GM23338 (cell line): ENCODE measurements around the gene PRDM7. TPM values are rescaled to one million over a fixed set of nuclear protein-coding genes. Genes with fewer than 3 reads are reported as not detected.

Experiments
- ATAC-seq: fragments of 200-7000 bp; cut with Tn5 transposase; 3 replicates; pipeline ENCODE4 v1.9.1; 2020
- DNase-seq: peaks from one replicate; pipeline ENCODE4 v3.0.0-alpha.2; 2015; ENCODE audit warnings: low spot score
- H2AFZ ChIP-seq: fragments of 200-600 bp; sonication (generic); 2 replicates; pipeline ENCODE4 v1.8.0; 2016; ENCODE audit warnings: antibody characterized with exemption, mild to moderate bottlenecking, moderate library complexity
- H3F3A ChIP-seq: fragments of 200-600 bp; sonication (generic); replicated peaks from 2 replicates; pipeline ENCODE4 v1.8.0; 2017; ENCODE audit warnings: antibody characterized with exemption, mixed run types, low read depth
- H3K27ac ChIP-seq: fragments of 200-600 bp; sonication (generic); 2 replicates; pipeline ENCODE4 v1.6.1; 2016; ENCODE audit warnings: low read depth
- H3K27me3 ChIP-seq: fragments of 200-600 bp; sonication (generic); 2 replicates; pipeline ENCODE4 v1.8.0; 2016; ENCODE audit warnings: mild to moderate bottlenecking, mixed run types, moderate library complexity; ENCODE audit not compliant: insufficient read depth
- H3K36me3 ChIP-seq: fragments of 200-600 bp; sonication (generic); 2 replicates; pipeline ENCODE4 v1.8.0; 2016; ENCODE audit warnings: mild to moderate bottlenecking; ENCODE audit not compliant: insufficient read depth
- H3K4me1 ChIP-seq: fragments of 200-600 bp; sonication (generic); 2 replicates; pipeline ENCODE4 v1.8.0; 2016; ENCODE audit warnings: mild to moderate bottlenecking, moderate library complexity; ENCODE audit not compliant: insufficient read depth
- H3K4me2 ChIP-seq: fragments of 200-600 bp; sonication (generic); 2 replicates; pipeline ENCODE4 v1.7.1; 2017; ENCODE audit warnings: mixed run types
- H3K4me3 ChIP-seq: fragments of 200-600 bp; sonication (generic); 2 replicates; pipeline ENCODE4 v1.6.1; 2016; ENCODE audit warnings: mixed run types
- H3K79me2 ChIP-seq: fragments of 200-600 bp; sonication (generic); replicated peaks from 2 replicates; pipeline ENCODE4 v1.8.0; 2017; ENCODE audit warnings: mild to moderate bottlenecking; ENCODE audit not compliant: insufficient read depth
- H3K9me2 ChIP-seq: fragments of 200-600 bp; sonication (generic); 2 replicates; pipeline ENCODE4 v1.8.0; 2017; ENCODE audit not compliant: insufficient read depth
- H4K20me1 ChIP-seq: fragments of 200-600 bp; sonication (generic); replicated peaks from 2 replicates; pipeline ENCODE4 v1.8.0; 2017; ENCODE audit warnings: mild to moderate bottlenecking; ENCODE audit not compliant: insufficient read depth
- H3K27ac Mint-ChIP-seq: 2 replicates; pipeline ENCODE4 v1.8.0; 2020; ENCODE audit warnings: inconsistent platforms, mild to moderate bottlenecking, moderate library complexity, mixed read lengths
- H3K27me3 Mint-ChIP-seq: 3 replicates; pipeline ENCODE4 v1.8.0; 2022; ENCODE audit warnings: low read depth, mild to moderate bottlenecking, moderate library complexity, mixed read lengths, inconsistent platforms; ENCODE audit not compliant: insufficient read depth, poor library complexity
- H3K36me3 Mint-ChIP-seq: 3 replicates; pipeline ENCODE4 v1.8.0; 2021; ENCODE audit warnings: low read depth, mild to moderate bottlenecking, inconsistent platforms, moderate library complexity, mixed read lengths
- H3K4me1 Mint-ChIP-seq: 3 replicates; pipeline ENCODE4 v1.8.0; 2020; ENCODE audit warnings: mild to moderate bottlenecking, inconsistent platforms, mixed read lengths
- H3K4me3 Mint-ChIP-seq: 3 replicates; pipeline ENCODE4 v1.8.0; 2021; ENCODE audit warnings: moderate library complexity, mild to moderate bottlenecking, inconsistent platforms, mixed read lengths
- H3K9me3 Mint-ChIP-seq: 3 replicates; pipeline ENCODE4 v1.8.0; 2020; ENCODE audit warnings: moderate library complexity, mild to moderate bottlenecking, inconsistent platforms, mixed read lengths
- CREB1 ChIP-seq: fragments of 250-450 bp; sonication (Bioruptor Pico); IDR thresholded peaks from 2 replicates; pipeline ENCODE4 v1.5.0; 2020; ENCODE audit warnings: low read depth, mild to moderate bottlenecking, moderate library complexity
- EZH2 ChIP-seq: fragments of 200-600 bp; sonication (generic); IDR thresholded peaks from one replicate; pipeline ENCODE4 v1.8.0; 2017; ENCODE audit warnings: antibody characterized with exemption, mild to moderate bottlenecking, low read depth; ENCODE audit not compliant: unreplicated experiment
- EZH2phosphoT487 ChIP-seq: fragments of 200-600 bp; sonication (generic); IDR thresholded peaks from one replicate; pipeline ENCODE4 v1.8.1; 2018; ENCODE audit warnings: antibody characterized with exemption; ENCODE audit not compliant: unreplicated experiment
- JUNB ChIP-seq: IDR thresholded peaks from one replicate; pipeline ENCODE4 v1.6.1; 2016; ENCODE audit warnings: antibody characterized with exemption; ENCODE audit not compliant: unreplicated experiment
- NANOG ChIP-seq: IDR thresholded peaks from 2 replicates; pipeline ENCODE4 v1.6.1; 2016; ENCODE audit warnings: antibody characterized with exemption, borderline replicate concordance
- POLR2AphosphoS5 ChIP-seq: IDR thresholded peaks from 2 replicates; pipeline ENCODE4 v1.6.1; 2016; ENCODE audit warnings: antibody characterized with exemption, low read depth
- STAT1 ChIP-seq: IDR thresholded peaks from one replicate; pipeline ENCODE4 v1.6.1; 2016; ENCODE audit warnings: antibody characterized with exemption; ENCODE audit not compliant: unreplicated experiment
- ZNF114 ChIP-seq: fragments of 250-450 bp; sonication (Bioruptor Pico); IDR thresholded peaks from 2 replicates; pipeline ENCODE4 v1.5.0; 2020; ENCODE audit warnings: mild to moderate bottlenecking, moderate library complexity
- ZNF331 ChIP-seq: fragments of 250-450 bp; sonication (Bioruptor Pico); IDR thresholded peaks from 2 replicates; pipeline ENCODE4 v1.5.0; 2020; ENCODE audit warnings: low read depth, mild to moderate bottlenecking, moderate library complexity
- polyA plus RNA-seq: library from polyadenylated mRNA; unstranded; fragments of >200 nt; fragmentation: Nextera tagmentation; extraction: Ambion mirVana; gene quantifications from 2 replicates; pipeline ENCODE4 v1.2.1, GENCODE V29; 2016
- total RNA-seq: library from RNA; depleted of rRNA; stranded (reverse); fragments of >200 nt; shearing (Covaris generic); gene quantifications from 2 replicates; pipeline ENCODE4 v1.2.3, GENCODE V29; 2014
- TF ChIP-seq, protein P1 (sequence below), 2 experiments: fragments of 200-600 bp in 1 of 2; sonication (generic) in 1 of 2; conservative IDR thresholded peaks; 2 replicates each; pipeline versions ENCODE4 v1.5.1 to v1.6.1; 2016 to 2017; ENCODE audit warnings: antibody characterized with exemption in 2 of 2, low read depth in 2 of 2, mild to moderate bottlenecking in 2 of 2, moderate library complexity in 1 of 2
- TF ChIP-seq, protein P2 (sequence below): IDR thresholded peaks from one replicate; pipeline ENCODE4 v1.6.1; 2018; ENCODE audit warnings: antibody characterized with exemption; ENCODE audit not compliant: unreplicated experiment
- TF ChIP-seq, protein P3 (sequence below): IDR thresholded peaks from 2 replicates; pipeline ENCODE4 v1.6.1; 2016; ENCODE audit warnings: antibody characterized with exemption
- TF ChIP-seq, protein P4 (sequence below): fragments of 250-450 bp; sonication (Bioruptor Pico); IDR thresholded peaks from 2 replicates; pipeline ENCODE4 v1.5.0; 2020; ENCODE audit warnings: mild to moderate bottlenecking, moderate library complexity

The PRDM7 gene
- total and polyA plus RNA-seq, 2 experiments from 2014 or later = 0.08 TPM; not detected in 1

DNA sequence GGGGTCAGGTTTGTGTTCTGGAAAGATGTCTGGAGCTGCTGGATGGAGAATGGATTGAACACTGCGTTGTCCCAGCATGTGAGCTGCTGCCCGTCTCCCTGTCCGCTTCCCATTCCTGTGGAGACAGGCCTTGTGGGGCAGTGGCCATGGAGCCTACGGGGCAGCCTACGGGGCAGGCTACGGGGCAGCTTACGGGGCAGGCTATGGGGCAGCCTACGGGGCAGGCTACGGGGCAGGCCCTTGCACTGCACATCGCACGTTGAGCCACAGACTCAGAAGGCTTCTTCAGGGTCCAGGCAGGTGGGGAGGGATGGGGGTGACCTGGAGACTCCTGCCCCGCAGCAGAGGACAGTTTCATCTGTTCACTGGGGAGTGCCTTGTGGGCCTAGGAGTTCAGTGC is 48.1 kb downstream of the PRDM7 start:
- H3K27ac Mint-ChIP-seq = 0 out of 2 replicates have a peak overlapping the region, but pooled peaks have one; percentile 21
- Histone ChIP-seq H2AFZ (no peak overlapping the region), H3K27ac (no peak overlapping the region), H3K36me3 (no peaks in the 10 kb centered on the region), H3K27me3 (no peaks in the 10 kb centered on the region), H4K20me1 (peaks cover 3% of the 10 kb centered on the region; the same call in 1 of the 2 replicates), H3F3A (no peaks in the 10 kb centered on the region), H3K9me2 (no peaks in the 10 kb centered on the region), H3K4me2 (no peak overlapping the region), H3K4me1 (no peaks in the 10 kb centered on the region), H3K4me3 (no peak overlapping the region), H3K79me2 (no peaks in the 10 kb centered on the region; the same call in 1 of the 2 replicates)
- no peaks in the 10 kb centered on the region; the same call in 2 of the 3 replicates for H3K9me3 Mint-ChIP-seq
- H3K4me1 Mint-ChIP-seq = no peaks in the 10 kb centered on the region
- peaks cover 4% of the 10 kb centered on the region for H3K27me3 Mint-ChIP-seq
- TF ChIP-seq, protein P1, sequence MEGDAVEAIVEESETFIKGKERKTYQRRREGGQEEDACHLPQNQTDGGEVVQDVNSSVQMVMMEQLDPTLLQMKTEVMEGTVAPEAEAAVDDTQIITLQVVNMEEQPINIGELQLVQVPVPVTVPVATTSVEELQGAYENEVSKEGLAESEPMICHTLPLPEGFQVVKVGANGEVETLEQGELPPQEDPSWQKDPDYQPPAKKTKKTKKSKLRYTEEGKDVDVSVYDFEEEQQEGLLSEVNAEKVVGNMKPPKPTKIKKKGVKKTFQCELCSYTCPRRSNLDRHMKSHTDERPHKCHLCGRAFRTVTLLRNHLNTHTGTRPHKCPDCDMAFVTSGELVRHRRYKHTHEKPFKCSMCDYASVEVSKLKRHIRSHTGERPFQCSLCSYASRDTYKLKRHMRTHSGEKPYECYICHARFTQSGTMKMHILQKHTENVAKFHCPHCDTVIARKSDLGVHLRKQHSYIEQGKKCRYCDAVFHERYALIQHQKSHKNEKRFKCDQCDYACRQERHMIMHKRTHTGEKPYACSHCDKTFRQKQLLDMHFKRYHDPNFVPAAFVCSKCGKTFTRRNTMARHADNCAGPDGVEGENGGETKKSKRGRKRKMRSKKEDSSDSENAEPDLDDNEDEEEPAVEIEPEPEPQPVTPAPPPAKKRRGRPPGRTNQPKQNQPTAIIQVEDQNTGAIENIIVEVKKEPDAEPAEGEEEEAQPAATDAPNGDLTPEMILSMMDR (conservative IDR thresholded peaks at IDR 0.05; ENCODE audit: low read depth in 2 of 2) = no peak
- TF ChIP-seq STAT1 (no peak), ZNF331 (CRISPR knock-in tag) (no peak), JUNB (no peak), CREB1 (CRISPR knock-in tag) (no peak), NANOG (no peak), ZNF114 (no peak), EZH2phosphoT487 (no peak), POLR2AphosphoS5 (no peak), EZH2 (no peak)
- TF ChIP-seq, protein P2, sequence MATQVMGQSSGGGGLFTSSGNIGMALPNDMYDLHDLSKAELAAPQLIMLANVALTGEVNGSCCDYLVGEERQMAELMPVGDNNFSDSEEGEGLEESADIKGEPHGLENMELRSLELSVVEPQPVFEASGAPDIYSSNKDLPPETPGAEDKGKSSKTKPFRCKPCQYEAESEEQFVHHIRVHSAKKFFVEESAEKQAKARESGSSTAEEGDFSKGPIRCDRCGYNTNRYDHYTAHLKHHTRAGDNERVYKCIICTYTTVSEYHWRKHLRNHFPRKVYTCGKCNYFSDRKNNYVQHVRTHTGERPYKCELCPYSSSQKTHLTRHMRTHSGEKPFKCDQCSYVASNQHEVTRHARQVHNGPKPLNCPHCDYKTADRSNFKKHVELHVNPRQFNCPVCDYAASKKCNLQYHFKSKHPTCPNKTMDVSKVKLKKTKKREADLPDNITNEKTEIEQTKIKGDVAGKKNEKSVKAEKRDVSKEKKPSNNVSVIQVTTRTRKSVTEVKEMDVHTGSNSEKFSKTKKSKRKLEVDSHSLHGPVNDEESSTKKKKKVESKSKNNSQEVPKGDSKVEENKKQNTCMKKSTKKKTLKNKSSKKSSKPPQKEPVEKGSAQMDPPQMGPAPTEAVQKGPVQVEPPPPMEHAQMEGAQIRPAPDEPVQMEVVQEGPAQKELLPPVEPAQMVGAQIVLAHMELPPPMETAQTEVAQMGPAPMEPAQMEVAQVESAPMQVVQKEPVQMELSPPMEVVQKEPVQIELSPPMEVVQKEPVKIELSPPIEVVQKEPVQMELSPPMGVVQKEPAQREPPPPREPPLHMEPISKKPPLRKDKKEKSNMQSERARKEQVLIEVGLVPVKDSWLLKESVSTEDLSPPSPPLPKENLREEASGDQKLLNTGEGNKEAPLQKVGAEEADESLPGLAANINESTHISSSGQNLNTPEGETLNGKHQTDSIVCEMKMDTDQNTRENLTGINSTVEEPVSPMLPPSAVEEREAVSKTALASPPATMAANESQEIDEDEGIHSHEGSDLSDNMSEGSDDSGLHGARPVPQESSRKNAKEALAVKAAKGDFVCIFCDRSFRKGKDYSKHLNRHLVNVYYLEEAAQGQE = no peak
- TF ChIP-seq, protein P3, sequence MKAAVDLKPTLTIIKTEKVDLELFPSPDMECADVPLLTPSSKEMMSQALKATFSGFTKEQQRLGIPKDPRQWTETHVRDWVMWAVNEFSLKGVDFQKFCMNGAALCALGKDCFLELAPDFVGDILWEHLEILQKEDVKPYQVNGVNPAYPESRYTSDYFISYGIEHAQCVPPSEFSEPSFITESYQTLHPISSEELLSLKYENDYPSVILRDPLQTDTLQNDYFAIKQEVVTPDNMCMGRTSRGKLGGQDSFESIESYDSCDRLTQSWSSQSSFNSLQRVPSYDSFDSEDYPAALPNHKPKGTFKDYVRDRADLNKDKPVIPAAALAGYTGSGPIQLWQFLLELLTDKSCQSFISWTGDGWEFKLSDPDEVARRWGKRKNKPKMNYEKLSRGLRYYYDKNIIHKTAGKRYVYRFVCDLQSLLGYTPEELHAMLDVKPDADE = no peak
- TF ChIP-seq, protein P4, sequence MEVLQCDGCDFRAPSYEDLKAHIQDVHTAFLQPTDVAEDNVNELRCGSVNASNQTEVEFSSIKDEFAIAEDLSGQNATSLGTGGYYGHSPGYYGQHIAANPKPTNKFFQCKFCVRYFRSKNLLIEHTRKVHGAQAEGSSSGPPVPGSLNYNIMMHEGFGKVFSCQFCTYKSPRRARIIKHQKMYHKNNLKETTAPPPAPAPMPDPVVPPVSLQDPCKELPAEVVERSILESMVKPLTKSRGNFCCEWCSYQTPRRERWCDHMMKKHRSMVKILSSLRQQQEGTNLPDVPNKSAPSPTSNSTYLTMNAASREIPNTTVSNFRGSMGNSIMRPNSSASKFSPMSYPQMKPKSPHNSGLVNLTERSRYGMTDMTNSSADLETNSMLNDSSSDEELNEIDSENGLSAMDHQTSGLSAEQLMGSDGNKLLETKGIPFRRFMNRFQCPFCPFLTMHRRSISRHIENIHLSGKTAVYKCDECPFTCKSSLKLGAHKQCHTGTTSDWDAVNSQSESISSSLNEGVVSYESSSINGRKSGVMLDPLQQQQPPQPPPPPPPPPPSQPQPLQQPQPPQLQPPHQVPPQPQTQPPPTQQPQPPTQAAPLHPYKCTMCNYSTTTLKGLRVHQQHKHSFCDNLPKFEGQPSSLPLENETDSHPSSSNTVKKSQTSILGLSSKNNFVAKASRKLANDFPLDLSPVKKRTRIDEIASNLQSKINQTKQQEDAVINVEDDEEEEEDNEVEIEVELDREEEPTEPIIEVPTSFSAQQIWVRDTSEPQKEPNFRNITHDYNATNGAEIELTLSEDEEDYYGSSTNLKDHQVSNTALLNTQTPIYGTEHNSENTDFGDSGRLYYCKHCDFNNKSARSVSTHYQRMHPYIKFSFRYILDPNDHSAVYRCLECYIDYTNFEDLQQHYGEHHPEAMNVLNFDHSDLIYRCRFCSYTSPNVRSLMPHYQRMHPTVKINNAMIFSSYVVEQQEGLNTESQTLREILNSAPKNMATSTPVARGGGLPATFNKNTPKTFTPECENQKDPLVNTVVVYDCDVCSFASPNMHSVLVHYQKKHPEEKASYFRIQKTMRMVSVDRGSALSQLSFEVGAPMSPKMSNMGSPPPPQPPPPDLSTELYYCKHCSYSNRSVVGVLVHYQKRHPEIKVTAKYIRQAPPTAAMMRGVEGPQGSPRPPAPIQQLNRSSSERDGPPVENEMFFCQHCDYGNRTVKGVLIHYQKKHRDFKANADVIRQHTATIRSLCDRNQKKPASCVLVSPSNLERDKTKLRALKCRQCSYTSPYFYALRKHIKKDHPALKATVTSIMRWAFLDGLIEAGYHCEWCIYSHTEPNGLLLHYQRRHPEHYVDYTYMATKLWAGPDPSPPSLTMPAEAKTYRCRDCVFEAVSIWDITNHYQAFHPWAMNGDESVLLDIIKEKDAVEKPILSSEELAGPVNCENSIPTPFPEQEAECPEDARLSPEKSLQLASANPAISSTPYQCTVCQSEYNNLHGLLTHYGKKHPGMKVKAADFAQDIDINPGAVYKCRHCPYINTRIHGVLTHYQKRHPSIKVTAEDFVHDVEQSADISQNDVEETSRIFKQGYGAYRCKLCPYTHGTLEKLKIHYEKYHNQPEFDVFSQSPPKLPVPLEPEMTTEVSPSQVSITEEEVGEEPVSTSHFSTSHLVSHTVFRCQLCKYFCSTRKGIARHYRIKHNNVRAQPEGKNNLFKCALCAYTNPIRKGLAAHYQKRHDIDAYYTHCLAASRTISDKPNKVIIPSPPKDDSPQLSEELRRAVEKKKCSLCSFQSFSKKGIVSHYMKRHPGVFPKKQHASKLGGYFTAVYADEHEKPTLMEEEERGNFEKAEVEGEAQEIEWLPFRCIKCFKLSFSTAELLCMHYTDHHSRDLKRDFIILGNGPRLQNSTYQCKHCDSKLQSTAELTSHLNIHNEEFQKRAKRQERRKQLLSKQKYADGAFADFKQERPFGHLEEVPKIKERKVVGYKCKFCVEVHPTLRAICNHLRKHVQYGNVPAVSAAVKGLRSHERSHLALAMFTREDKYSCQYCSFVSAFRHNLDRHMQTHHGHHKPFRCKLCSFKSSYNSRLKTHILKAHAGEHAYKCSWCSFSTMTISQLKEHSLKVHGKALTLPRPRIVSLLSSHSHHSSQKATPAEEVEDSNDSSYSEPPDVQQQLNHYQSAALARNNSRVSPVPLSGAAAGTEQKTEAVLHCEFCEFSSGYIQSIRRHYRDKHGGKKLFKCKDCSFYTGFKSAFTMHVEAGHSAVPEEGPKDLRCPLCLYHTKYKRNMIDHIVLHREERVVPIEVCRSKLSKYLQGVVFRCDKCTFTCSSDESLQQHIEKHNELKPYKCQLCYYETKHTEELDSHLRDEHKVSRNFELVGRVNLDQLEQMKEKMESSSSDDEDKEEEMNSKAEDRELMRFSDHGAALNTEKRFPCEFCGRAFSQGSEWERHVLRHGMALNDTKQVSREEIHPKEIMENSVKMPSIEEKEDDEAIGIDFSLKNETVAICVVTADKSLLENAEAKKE = no peak
- DNase-seq (no peak), ATAC-seq (0 out of 3 replicates have a peak, but pooled peaks have one; percentile 19)
- peaks cover 36% of the 10 kb centered on the region for H3K36me3 Mint-ChIP-seq
- no peak overlapping the region for H3K4me3 Mint-ChIP-seq
